OCI-LY7 (cell line): ENCODE results near the gene PPAN. TPM values are rescaled to one million over a fixed set of nuclear protein-coding genes. Genes with fewer than 3 reads are reported as not detected.

Experiments used
- BruUV-seq: library from RNA; stranded (reverse); fragments of 400-500 nt; replicated peaks from 2 replicates; lab custom pipeline; 2021; lab: Mats Ljungman, UMichigan
- CTCF ChIA-PET: fragments of 300-600 bp; sonication (Branson Sonifier 250); formaldehyde crosslinking; loops from one replicate; lab custom pipeline; 2022; ENCODE audit warnings: antibody characterized with exemption; ENCODE audit not compliant: unreplicated experiment; lab: Charles Lee
- POLR2A ChIA-PET: fragments of 300-600 bp; sonication (Branson Sonifier 250); formaldehyde crosslinking; loops from one replicate; lab custom pipeline; 2022; ENCODE audit warnings: antibody characterized with exemption; lab: Charles Lee
- DNase-seq: peaks from one replicate; pipeline ENCODE4 v3.0.0-alpha.2; 2015; ENCODE audit warnings: low spot score
- H2AFZ ChIP-seq: fragments of 200-600 bp; sonication (generic), shearing (Covaris generic); 2 replicates; pipeline ENCODE4 v1.6.1; 2014; ENCODE audit warnings: mild to moderate bottlenecking, antibody characterized with exemption, low read length, moderate library complexity
- H3K27ac ChIP-seq: fragments of 200-600 bp; sonication (generic); 2 replicates; pipeline ENCODE4 v1.5.1; 2014; ENCODE audit warnings: mixed run types, low read depth, mild to moderate bottlenecking, moderate library complexity, low read length, inconsistent platforms; ENCODE audit not compliant: poor library complexity, severe bottlenecking
- H3K36me3 ChIP-seq: fragments of 200-600 bp; sonication (generic); 2 replicates; pipeline ENCODE4 v1.6.1; 2014; ENCODE audit warnings: mild to moderate bottlenecking, antibody characterized with exemption, low read length, moderate library complexity, mixed read lengths; ENCODE audit not compliant: insufficient read depth
- H3K4me1 ChIP-seq: fragments of 200-600 bp; sonication (generic); 2 replicates; pipeline ENCODE4 v1.5.1; 2014; ENCODE audit warnings: mild to moderate bottlenecking, low read length; ENCODE audit not compliant: insufficient read depth, poor library complexity, severe bottlenecking
- H3K4me2 ChIP-seq: fragments of 200-600 bp; sonication (generic); 2 replicates; pipeline ENCODE4 v1.6.1; 2014; ENCODE audit warnings: mild to moderate bottlenecking, low read length
- H3K4me3 ChIP-seq: fragments of 200-600 bp; sonication (generic); 2 replicates; pipeline ENCODE4 v1.5.1; 2014; ENCODE audit warnings: mild to moderate bottlenecking, low read depth, low read length; ENCODE audit not compliant: poor library complexity, severe bottlenecking
- H3K79me2 ChIP-seq: fragments of 200-600 bp; sonication (generic); 2 replicates; pipeline ENCODE4 v1.6.1; 2016; ENCODE audit warnings: low read depth, mild to moderate bottlenecking, low read length, moderate library complexity, mixed read lengths; ENCODE audit not compliant: insufficient read depth
- H3K9me2 ChIP-seq: fragments of 200-600 bp; sonication (generic); 2 replicates; pipeline ENCODE4 v1.6.1; 2016; ENCODE audit warnings: mild to moderate bottlenecking, low read length, mixed read lengths; ENCODE audit not compliant: insufficient read depth
- H3K9me3 ChIP-seq: fragments of 200-600 bp; sonication (generic); 2 replicates; pipeline ENCODE4 v1.6.1; 2014; ENCODE audit warnings: mild to moderate bottlenecking, mixed run types, low read length, mixed read lengths
- H4K20me1 ChIP-seq: fragments of 200-600 bp; sonication (generic); 2 replicates; pipeline ENCODE4 v1.6.1; 2014; ENCODE audit warnings: mild to moderate bottlenecking, antibody characterized with exemption, low read length, moderate library complexity, mixed read lengths; ENCODE audit not compliant: insufficient read depth
- EZH2phosphoT487 ChIP-seq: fragments of 200-600 bp; sonication (generic); IDR thresholded peaks from 2 replicates; pipeline ENCODE4 v1.6.1; 2018; ENCODE audit warnings: low read depth, borderline replicate concordance, mild to moderate bottlenecking, mixed run types, antibody characterized with exemption, low read length, moderate library complexity, mixed read lengths
- intact Hi-C: fragments of 100-400 bp; cut with micrococcal nuclease; formaldehyde crosslinking; loops from one replicate; pipeline ENCODE4 v1.10.0; 2022; ENCODE audit not compliant: unreplicated experiment
- total RNA-seq, 2 experiments: library from RNA; depleted of rRNA in 1 of 2; stranded (reverse); fragments of >200 nt in 1 of 2; shearing (Covaris generic) in 1 of 2; gene quantifications; 2 replicates each; pipeline ENCODE4 v1.2.3, GENCODE V29; 2014 to 2022
- TF ChIP-seq, protein P1 (sequence below): fragments of 200-600 bp; sonication (generic); conservative IDR thresholded peaks from 2 replicates; pipeline ENCODE4 v1.5.1; 2014; ENCODE audit warnings: mild to moderate bottlenecking, antibody characterized with exemption, low read length, moderate library complexity, mixed read lengths

The PPAN gene
- total RNA-seq, 2 experiments from 2014 or later: 77.1 to 116 TPM

- H3K4me1 ChIP-seq: no peaks in the 10 kb centered on the region
- no peak overlapping the region for H3K27ac ChIP-seq
- H4K20me1 ChIP-seq: peaks cover 5% of the 10 kb centered on the region; the same call in 1 of the 2 replicates
- no peaks in the 10 kb centered on the region for H3K9me3 ChIP-seq
- ChIA-PET POLR2A (no interaction called here), CTCF (no interaction called here)
- DNase-seq: no peak
- no peaks in the 10 kb centered on the region; the same call in 1 of the 2 replicates for H3K79me2 ChIP-seq
- no peak overlapping the region for H3K4me3 ChIP-seq
- H2AFZ ChIP-seq: no peak overlapping the region
- no peaks in the 10 kb centered on the region for H3K9me2 ChIP-seq
- no peak for TF ChIP-seq EZH2phosphoT487
- TF ChIP-seq, protein P1, sequence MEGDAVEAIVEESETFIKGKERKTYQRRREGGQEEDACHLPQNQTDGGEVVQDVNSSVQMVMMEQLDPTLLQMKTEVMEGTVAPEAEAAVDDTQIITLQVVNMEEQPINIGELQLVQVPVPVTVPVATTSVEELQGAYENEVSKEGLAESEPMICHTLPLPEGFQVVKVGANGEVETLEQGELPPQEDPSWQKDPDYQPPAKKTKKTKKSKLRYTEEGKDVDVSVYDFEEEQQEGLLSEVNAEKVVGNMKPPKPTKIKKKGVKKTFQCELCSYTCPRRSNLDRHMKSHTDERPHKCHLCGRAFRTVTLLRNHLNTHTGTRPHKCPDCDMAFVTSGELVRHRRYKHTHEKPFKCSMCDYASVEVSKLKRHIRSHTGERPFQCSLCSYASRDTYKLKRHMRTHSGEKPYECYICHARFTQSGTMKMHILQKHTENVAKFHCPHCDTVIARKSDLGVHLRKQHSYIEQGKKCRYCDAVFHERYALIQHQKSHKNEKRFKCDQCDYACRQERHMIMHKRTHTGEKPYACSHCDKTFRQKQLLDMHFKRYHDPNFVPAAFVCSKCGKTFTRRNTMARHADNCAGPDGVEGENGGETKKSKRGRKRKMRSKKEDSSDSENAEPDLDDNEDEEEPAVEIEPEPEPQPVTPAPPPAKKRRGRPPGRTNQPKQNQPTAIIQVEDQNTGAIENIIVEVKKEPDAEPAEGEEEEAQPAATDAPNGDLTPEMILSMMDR: no peak
- peaks cover 98% of the 10 kb centered on the region for H3K36me3 ChIP-seq
- no TSS peak for BruUV-seq
- intact Hi-C loops: no loop called here
- no peak overlapping the region for H3K4me2 ChIP-seq
Measured at GRCh38 chr19:10144361-10144760, 38.2 kb downstream of the PPAN start.

- CTCF ChIA-PET: interaction anchor here (0.6 kb wide), 1 partner anchor 45 kb away, joined by 3 read pairs; no protein-coding TSS in a partner anchor
- Histone ChIP-seq H3K4me1 (no peaks in the 10 kb centered on the region), H4K20me1 (peaks cover 5% of the 10 kb centered on the region; the same call in 1 of the 2 replicates), H3K4me2 (no peak overlapping the region), H3K79me2 (no peaks in the 10 kb centered on the region; the same call in 1 of the 2 replicates), H3K4me3 (no peak overlapping the region), H3K9me2 (no peaks in the 10 kb centered on the region), H3K27ac (no peak overlapping the region), H3K9me3 (no peaks in the 10 kb centered on the region), H2AFZ (no peak overlapping the region), H3K36me3 (peaks cover 98% of the 10 kb centered on the region)
- intact Hi-C loops: no loop called here
- BruUV-seq: no TSS peak
- no peak for TF ChIP-seq EZH2phosphoT487
- TF ChIP-seq, protein P1: no peak
- no peak for DNase-seq
- POLR2A ChIA-PET: no interaction called here
Measured at GRCh38 chr19:10145031-10145430, 38.9 kb downstream of the PPAN start.

- no TSS peak for BruUV-seq
- no peaks in the 10 kb centered on the region; the same call in 1 of the 2 replicates for H3K79me2 ChIP-seq
- intact Hi-C loops: no loop called here
- no peak for DNase-seq
- H3K4me1 ChIP-seq: no peaks in the 10 kb centered on the region
- CTCF ChIA-PET: no interaction called here
- H3K27ac ChIP-seq: no peak overlapping the region
- no peak overlapping the region for H3K4me2 ChIP-seq
- H2AFZ ChIP-seq: no peak overlapping the region
- no peak for TF ChIP-seq EZH2phosphoT487
- TF ChIP-seq, protein P1: no peak
- H3K9me3 ChIP-seq: no peaks in the 10 kb centered on the region
- no peaks in the 10 kb centered on the region for H3K9me2 ChIP-seq
- POLR2A ChIA-PET: no interaction called here
- no peak overlapping the region for H3K4me3 ChIP-seq
- H4K20me1 ChIP-seq: peaks cover 5% of the 10 kb centered on the region; the same call in 1 of the 2 replicates
- H3K36me3 ChIP-seq: peaks cover 99% of the 10 kb centered on the region
Measured at GRCh38 chr19:10146142-10146541, 40.0 kb downstream of the PPAN start.
